WERI-Rb-1 (cell line): Measurements from ENCODE around the gene CELA1.

Experiments
- DNase-seq: peaks from one replicate; pipeline ENCODE4 v3.0.0-alpha.2; 2020
- H3K27ac ChIP-seq: fragments of 250-450 bp; sonication (Bioruptor Pico); 2 replicates; pipeline ENCODE4 v1.5.1; 2020; ENCODE audit warnings: mild to moderate bottlenecking, moderate library complexity
- H3K27me3 ChIP-seq: fragments of 250-450 bp; sonication (Bioruptor Pico); 2 replicates; pipeline ENCODE4 v1.5.1; 2021; ENCODE audit warnings: mild to moderate bottlenecking, low read depth, moderate library complexity; ENCODE audit not compliant: insufficient read depth, severe bottlenecking
- H3K36me3 ChIP-seq: fragments of 250-450 bp; sonication (Bioruptor Pico); 2 replicates; pipeline ENCODE4 v1.5.1; 2020; ENCODE audit warnings: mild to moderate bottlenecking, moderate library complexity
- H3K4me3 ChIP-seq: 2 replicates; pipeline ENCODE4 v1.5.1; 2011; ENCODE audit warnings: low read depth, mild to moderate bottlenecking, control low read depth, low read length
- H3K9me3 ChIP-seq: fragments of 250-450 bp; sonication (Bioruptor Pico); 2 replicates; pipeline ENCODE4 v1.5.1; 2021; ENCODE audit warnings: mild to moderate bottlenecking, moderate library complexity; ENCODE audit not compliant: severe bottlenecking
- TF ChIP-seq, protein P1 (sequence below): IDR thresholded peaks from 2 replicates; pipeline ENCODE4 v1.5.1; 2011; ENCODE audit warnings: low read depth, mild to moderate bottlenecking, control low read depth, inconsistent platforms, low read length

CELA1 gene

DNA sequence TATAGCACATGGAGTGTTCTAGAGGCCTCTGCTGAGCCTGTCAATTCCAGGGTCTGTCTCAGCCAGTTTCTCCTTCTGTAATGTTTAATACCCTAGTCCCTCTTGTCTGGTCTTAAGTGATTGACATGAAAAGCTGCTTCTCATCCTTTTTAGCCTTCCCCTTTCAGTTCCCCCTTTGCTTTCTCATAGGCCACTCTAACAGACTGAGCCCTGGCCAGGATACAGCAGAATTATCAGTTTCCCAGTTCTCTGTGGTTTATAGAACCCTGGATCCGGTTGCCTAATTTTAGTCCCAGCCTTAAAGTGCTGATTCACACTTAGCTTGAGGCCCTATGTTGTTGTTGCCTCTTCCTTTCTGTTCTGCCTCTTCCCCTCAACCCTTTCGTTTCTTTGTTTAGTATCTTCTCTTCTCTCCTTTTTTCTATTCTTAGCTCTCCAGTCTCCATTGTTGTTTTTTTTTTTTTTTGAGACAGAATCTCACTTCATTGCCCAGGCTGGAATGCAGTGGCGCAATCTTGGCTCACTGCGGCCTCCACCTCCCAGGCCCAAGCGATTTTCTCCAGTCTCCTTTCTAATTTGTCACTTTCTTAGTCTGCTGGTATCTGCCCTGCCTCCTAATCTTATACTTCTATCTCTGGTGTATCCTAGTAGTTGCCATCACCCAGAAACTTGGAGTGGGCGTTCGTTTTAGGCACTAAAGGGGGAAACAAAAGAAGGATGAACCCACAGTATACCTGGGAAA is 19.6 kb downstream of the CELA1 start:
- TF ChIP-seq, protein P1, sequence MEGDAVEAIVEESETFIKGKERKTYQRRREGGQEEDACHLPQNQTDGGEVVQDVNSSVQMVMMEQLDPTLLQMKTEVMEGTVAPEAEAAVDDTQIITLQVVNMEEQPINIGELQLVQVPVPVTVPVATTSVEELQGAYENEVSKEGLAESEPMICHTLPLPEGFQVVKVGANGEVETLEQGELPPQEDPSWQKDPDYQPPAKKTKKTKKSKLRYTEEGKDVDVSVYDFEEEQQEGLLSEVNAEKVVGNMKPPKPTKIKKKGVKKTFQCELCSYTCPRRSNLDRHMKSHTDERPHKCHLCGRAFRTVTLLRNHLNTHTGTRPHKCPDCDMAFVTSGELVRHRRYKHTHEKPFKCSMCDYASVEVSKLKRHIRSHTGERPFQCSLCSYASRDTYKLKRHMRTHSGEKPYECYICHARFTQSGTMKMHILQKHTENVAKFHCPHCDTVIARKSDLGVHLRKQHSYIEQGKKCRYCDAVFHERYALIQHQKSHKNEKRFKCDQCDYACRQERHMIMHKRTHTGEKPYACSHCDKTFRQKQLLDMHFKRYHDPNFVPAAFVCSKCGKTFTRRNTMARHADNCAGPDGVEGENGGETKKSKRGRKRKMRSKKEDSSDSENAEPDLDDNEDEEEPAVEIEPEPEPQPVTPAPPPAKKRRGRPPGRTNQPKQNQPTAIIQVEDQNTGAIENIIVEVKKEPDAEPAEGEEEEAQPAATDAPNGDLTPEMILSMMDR, result no peak
- DNase-seq, result no peak
- Histone ChIP-seq H3K36me3 (no peaks in the 10 kb centered on the region), H3K27ac (no peak overlapping the region), H3K4me3 (no peak overlapping the region), H3K9me3 (no peaks in the 10 kb centered on the region), H3K27me3 (no peaks in the 10 kb centered on the region)

DNA sequence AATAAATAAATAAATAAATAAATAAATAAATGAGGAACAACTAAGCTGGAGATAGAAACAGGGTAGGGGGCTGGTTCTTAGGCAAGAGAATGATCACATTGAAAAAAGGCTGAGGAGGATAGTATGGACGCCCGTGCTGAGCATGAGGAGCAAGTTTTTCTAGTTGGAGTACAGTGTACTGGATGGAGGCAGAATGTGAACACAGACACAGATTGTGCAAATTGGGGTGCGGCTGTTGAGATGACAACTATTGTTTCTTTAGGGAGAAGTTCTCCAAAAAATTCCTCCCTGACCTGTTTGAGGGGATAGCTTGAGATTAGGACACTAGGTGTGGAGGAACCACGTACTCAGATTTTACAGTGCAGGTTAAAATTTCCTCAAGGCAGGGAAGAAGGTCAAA is 21.5 kb downstream of the CELA1 start:
- H3K27me3 ChIP-seq, result no peaks in the 10 kb centered on the region
- no peaks in the 10 kb centered on the region for H3K9me3 ChIP-seq
- H3K4me3 ChIP-seq, result no peak overlapping the region
- TF ChIP-seq, protein P1, result no peak
- no peak for DNase-seq
- H3K36me3 ChIP-seq, result no peaks in the 10 kb centered on the region
- H3K27ac ChIP-seq, result no peak overlapping the region

DNA sequence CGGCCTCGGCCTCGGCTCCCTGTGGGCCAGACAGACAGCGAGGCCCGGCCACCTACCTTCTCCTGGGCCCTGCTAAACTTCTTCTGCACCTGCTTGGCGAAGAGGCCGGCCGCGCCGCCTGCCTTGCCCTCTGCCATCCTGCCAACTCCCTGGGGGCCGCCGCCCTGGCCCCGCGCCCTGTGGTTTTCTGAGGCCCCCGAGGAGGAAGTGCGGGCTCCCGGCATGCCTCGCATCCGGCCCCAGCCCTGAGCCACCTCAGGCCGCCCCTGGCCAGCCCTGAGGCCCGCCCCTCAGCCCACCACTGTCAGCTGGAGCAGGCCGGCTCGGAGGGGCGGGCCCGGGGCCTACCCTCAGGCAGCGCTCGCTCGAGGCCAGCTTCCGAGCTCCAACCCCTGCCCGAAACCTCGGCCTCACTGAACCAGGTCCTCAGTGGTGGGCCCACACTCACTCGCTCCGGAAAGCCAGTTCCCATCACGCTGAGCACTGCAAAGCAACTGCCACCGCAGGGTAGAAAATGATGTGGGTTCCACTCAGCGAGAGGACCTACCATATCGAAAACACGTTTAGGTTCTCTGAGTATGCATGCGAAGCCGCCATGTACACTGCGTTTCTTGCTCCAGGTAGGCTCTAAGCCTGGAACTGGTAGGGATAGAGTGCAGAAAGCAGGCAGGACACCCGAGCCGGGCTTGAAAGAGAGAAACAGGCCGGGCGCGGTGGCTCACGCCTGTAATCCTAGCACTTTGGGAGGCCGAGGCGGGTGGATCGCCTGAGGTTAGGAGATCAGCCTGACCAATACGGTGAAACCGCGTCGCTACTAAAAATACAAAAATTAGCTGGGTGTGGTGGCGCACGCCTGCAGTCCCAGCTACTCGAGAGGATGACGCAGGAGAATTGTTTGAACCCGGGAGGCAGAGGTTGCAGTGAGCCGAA is 22.2 kb downstream of the CELA1 start, which contains the start of gene BIN2:
BIN2 (minus strand) TSS at position 209 of the 930 bp plus-strand sequence; CDS start at position 137, 72 bp downstream.
- Histone ChIP-seq H3K36me3 (no peaks in the 10 kb centered on the region), H3K27ac (no peak within 1 kb of the TSS), H3K27me3 (no peaks in the 10 kb centered on the region), H3K9me3 (no peaks in the 10 kb centered on the region), H3K4me3 (no peak within 1 kb of the TSS)
- no peak for DNase-seq
- TF ChIP-seq, protein P1, result no peak

DNA sequence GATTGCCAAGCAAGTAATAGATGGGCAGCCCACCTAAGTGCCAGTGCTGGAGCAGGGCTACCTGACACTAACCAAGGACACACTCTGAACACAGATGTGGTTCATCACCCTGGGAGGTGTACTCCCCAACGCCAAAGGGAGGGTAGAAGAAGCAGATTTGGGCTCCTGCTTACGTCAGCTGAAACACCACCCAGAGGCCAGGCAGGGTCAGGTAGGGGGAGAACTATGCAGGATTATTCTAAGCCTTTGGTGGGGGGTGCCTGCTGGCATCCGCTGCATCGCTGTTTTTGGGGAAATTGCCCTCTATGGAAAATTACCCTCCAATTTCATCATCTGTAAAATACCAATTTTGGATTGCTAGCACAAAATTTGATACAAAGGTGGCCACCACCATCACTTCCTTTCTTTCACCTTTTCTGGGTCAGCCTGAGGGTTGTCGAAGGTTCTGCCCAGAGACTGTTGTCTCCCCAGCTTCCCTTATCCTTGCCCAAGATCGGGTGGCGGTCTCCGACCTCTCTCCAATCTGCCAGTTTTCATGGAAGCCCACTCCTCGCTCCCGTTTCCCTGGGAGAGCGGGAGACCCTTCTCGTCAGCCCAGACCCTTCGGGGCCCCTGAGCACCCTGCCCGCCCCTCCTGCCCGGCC is 23.0 kb downstream of the CELA1 start:
- Histone ChIP-seq H3K27ac (no peak overlapping the region), H3K4me3 (no peak overlapping the region), H3K9me3 (no peaks in the 10 kb centered on the region), H3K36me3 (no peaks in the 10 kb centered on the region), H3K27me3 (no peaks in the 10 kb centered on the region)
- no peak for DNase-seq
- TF ChIP-seq, protein P1, result no peak

DNA sequence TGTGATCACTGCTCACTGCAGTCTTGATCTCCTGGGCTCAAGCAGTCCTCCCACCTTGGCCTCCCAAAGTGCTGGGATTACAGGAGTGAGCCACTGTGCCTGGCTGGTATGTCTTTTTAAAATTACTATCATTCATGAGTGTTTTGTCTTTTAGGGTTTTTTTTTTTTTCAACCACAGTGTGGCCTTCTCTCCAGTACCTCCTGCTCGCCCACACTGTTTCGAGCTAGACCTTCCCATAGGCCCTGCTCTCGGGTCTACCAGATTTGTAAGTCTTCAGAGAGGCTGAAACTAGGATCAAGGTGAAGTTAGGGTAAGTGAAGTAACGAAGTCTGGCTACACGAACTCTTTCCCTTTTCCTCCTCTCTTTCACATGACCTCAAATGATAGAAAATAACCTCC is 24.0 kb downstream of the CELA1 start:
- DNase-seq, result no peak

More for the DNA sequence above, 24.0 kb downstream of the CELA1 start:
- no peaks in the 10 kb centered on the region for H3K36me3 ChIP-seq
- no peak overlapping the region for H3K27ac ChIP-seq
- no peaks in the 10 kb centered on the region for H3K9me3 ChIP-seq
- TF ChIP-seq, protein P1, result no peak
- no peak overlapping the region for H3K4me3 ChIP-seq
- no peaks in the 10 kb centered on the region for H3K27me3 ChIP-seq
